ENCODE results near the gene TRPC4AP.

The TRPC4AP gene

DNA sequence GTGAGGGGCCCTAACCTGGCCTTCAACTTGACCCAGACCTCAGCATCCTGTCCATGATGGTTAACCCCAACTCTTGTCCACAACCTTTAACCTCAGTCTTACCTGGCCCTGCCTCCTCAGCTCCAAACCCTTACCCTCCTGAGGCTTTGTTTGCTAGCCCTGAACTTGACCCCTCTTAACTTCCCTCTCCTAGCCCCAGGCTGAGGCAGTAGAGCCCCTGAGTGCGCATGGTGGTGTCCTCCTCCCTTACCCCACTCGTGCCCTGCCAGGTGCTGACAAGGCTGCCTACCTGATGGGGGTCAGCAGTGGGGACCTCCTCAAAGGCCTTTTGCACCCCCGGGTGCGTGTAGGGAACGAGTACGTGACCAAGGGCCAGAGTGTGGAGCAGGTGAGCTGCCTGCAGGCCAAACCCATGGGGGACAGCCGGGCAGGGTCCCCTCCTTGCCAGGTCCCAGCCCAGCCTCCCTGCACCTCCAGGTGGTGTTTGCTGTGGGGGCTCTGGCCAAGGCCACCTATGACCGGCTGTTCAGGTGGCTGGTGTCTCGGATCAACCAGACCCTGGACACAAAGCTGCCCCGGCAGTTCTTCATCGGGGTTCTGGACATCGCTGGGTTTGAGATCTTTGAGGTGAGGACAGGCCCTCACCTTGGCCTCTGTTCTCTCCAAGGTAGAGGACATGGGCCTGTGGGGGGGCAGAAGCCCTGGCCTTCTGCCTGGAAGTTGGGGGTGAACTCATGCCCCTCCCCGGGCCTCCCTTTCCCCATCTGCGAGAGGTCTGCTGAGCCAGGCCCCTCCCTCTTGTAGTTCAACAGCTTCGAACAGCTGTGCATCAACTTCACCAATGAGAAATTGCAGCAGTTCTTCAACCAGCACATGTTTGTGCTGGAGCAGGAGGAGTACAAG lies 105.1 kb downstream of the TRPC4AP start:
- no peak for DNase-seq (ENCODE audit: low read depth in 3 of 3)

GRCh38 chr20:34986311-34987287 lies 106.0 kb downstream of the TRPC4AP start:
- no peak for DNase-seq (ENCODE audit: low read depth in 3 of 3)

DNA sequence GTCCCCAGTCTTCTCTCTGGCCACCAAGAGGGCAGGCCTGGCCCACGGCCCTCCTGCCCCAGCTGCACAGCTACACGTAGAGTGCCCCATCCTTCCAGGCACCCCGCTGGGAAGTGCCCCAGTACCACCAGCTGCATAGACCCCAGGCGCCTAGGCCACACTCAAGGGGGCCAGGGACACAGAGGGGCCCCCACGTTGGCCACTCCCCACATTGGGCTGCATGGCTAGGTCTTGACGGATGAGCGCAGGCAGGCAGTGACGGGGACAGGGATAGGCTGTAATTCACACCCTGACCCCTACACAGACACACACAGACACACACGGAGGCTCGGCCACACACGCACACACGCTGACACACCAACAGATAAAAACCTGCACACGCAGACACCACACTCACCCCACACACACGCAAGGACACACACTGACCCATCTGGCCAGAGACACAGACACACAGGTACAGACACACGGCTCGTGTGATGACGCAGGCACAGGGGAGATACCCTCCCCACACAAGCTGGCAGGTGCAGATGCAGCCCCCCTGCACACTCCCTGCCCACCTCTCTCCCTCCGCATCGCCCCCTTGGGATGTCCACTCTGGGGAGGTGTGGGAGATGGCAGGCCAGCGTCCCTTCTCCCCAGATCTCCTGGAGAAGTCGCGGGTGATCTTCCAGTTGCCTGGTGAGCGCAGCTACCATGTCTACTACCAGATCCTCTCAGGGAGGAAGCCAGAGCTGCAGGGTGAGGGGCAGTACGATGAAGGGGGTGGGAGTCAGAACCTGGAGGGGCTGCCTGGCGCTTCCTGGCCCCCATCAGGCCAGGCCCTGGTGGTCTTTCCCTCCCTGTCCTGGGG lies 106.9 kb downstream of the TRPC4AP start:
- no peak for DNase-seq (ENCODE audit: low read depth in 3 of 3)

DNA sequence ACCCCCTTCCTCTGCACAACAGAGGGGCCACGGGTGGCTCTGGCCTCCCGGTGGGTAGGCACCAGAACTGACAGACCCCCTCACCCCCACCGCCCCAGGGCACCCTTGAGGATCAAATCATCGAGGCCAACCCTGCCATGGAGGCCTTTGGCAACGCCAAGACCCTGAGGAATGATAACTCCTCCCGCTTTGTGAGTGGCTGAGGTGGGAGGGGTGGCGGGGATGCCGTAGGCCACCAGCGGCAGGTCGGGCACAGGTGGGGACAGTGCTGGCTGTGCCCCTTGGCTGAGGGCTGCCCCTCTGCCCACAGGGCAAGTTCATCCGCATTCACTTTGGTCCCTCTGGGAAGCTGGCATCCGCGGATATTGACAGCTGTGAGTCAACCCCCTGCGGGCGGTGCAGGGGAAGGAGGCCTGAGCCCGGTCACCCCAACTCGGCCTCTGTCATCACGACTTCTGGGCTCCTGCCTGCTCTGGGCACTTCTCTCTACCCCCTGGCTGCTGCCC lies 107.8 kb downstream of the TRPC4AP start:
- DNase-seq (ENCODE audit: low read depth in 3 of 3) = no peak

GRCh38 chr20:34983995-34984735 lies 108.4 kb downstream of the TRPC4AP start:
- no peak for DNase-seq (ENCODE audit: low read depth in 3 of 3)

DNA sequence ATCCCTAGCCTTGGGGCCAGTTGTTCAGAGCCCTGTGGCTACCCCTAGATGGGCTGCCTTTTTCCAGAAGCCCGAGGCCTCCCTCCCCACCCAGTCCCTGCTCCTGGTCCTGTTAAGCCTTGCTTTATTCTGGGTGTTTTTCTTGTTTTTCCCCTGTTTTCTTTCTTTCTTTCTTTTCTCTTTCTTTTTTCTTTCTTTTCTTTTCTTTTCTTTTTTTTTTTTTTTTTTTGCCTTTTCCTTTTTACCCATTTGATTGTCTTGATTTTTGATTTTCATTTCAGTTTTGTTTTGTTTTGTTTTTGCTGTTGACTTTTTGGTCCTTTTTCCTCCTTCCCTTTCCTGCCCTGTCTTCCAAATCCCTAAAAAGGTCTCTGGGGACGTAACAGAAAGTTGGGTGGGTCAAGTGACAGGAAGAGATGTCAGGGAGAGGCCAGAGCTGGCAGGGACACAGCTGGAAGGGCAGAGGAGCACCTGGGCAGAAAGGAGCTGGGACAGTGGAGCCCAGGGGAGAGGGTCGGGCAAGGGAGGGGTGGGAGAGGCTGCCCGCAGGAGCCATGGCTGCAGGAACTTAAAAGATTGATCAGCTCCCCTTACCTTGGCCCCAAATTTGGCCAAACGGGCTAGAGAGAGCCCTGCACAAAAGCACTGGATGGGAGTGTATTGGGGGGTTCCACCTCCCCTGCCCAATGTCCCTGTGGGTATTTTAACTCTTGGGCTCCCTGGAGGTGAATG lies 109.4 kb downstream of the TRPC4AP start:
- no peak for DNase-seq (ENCODE audit: low read depth in 3 of 3)

DNA sequence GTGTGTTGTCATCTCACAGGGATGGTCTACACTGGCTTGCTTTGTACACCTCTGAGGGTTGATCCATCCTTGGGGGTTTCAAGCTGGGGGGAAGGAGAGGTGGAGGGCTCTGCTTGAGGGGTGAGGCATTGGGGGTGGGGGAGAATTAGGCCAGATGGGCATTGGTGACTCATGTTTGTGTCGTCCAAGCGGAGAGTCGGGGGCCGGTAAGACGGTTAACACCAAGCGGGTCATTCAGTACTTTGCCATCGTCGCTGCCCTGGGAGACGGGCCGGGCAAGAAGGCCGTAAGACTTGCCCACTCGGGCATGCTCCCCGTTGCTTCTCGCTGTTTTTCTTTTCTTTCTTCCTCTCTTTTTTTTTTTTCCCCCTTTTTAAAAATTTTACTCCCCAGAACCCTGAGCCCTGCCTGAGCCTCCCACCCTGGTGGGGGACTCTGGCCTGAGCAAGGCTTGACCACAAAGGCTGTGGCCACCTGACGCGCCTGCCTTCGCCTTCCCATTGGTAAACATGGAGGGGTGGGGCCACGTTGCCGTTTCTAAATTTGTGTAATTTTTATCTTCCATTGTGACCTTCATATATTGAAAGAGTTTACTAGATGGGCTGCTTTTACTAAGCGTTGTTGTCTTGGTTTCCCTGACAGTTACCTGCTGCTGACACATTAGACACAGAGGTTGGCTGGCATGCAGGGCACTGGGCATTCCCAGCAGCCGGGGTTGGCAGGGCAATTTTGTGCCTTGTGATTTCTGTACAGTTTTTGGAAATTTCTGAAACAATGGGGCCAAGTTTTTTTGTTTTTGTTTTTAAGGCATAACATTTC lies 110.1 kb downstream of the TRPC4AP start:
- no peak for DNase-seq (ENCODE audit: low read depth in 3 of 3)

DNA sequence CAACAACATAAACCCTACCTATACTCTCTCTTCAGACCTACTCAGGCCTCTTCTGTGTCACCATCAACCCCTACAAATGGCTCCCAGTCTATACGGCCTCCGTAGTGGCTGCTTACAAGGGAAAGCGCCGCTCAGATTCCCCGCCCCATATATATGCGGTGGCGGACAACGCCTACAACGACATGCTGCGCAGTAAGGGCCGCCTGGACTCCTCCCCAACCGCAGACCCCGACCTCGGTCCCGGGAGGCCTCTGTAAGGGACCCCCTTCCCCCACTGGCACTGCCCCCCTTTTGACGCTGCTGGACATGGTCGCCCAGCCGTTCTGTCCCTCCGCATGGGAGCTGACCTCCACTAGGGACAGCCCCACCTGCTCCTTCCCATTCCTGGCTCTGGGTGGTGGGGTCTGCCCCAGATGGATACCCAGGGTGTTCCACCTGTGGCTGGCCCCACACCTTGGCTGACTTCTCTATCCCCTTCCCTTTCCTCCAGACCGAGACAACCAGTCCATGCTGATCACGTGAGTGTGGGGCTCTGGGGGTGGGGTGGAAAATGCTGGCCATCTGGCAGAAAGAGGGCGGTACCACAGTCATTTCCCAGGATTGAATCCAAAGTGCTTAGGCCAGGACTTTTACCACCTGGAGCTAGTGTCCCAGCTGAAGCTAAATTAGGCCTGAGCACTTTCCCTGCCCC lies 111.9 kb downstream of the TRPC4AP start:
- no peak for DNase-seq (ENCODE audit: low read depth in 3 of 3)

DNA sequence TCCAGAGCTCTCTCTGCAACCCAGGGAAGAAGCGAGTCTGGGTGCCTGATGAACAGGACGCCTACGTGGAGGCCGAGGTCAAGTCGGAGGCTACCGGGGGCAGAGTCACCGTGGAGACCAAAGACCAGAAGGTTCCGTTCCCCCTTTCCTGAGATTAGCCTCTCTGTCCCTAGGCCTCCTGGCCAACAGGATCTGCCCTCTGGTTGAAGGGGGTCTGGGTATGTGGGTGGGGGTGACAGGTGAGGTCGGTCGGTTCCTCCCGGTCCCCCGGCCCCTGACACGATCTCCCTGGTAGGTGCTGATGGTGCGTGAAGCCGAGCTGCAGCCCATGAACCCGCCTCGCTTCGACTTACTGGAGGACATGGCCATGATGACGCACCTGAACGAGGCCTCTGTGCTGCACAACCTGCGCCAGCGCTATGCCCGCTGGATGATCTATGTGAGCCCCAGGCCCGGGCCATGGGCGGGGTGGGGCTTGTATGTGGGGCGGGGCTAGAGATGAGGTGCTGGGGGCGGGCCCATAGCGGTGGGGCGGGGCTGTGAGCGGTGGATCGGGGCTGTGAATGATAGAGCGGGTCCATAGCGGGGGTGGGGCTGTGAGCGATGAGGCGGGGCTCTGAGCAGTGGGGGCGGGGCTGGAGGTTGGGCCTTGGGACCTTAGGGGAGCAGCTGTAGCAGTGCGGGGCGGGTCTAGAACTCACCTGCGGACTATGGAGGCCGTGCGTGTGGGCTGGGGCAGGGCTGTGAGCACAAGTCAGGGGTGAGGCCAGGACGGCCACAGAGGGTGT lies 113.0 kb downstream of the TRPC4AP start:
- DNase-seq (ENCODE audit: low read depth in 3 of 3) = no peak

DNA sequence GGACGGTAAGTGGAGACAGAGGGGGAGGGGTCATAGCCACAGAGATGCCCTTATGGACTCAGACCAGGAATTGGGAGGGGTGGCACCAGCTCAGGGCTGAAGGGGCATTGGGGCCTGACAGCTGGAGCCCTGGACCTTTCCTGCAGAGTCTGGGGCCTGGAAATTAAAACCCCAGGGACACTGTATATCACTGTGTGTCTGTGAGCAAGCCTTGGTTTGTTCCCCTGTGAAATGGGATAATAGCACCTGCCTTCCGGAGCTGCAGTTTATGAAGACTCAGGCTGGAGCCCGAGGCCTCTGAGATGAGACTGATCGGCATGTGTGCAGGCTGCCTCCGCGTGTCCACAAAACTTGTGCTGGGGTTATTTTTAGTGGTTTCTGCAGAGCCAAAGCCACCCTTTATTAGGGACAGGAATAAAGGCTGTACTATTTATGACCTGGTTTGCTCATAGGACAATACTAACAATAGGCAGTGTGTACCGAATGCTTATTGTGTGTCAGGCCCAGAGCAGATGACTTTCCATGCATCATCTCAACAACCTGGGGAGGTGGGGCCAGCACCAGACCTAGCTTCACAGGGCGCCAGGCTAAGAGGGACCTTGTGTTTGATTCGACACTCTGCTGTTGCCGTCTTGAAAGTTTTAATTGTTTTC lies 114.4 kb downstream of the TRPC4AP start:
- no peak for DNase-seq (ENCODE audit: low read depth in 3 of 3)

GRCh38 chr20:34977365-34978091 lies 115.1 kb downstream of the TRPC4AP start:
- DNase-seq (ENCODE audit: low read depth in 3 of 3) = no peak

- no peak for DNase-seq (ENCODE audit: low read depth in 3 of 3)
Observed at GRCh38 chr20:34976286-34976685, 116.3 kb downstream of the TRPC4AP start.

- DNase-seq (ENCODE audit: low read depth in 3 of 3) = no peak
Observed at GRCh38 chr20:34974246-34974645, 118.4 kb downstream of the TRPC4AP start.

- no peak for DNase-seq (ENCODE audit: low read depth in 3 of 3)
Observed at GRCh38 chr20:34971561-34972235, 120.9 kb downstream of the TRPC4AP start.

- DNase-seq (ENCODE audit: low read depth in 3 of 3) = no peak
Observed at GRCh38 chr20:34970846-34971560, 121.6 kb downstream of the TRPC4AP start.

All from stimulated activated CD4-positive, alpha-beta T cell treated with anti-CD3 and anti-CD28 coated beads, TNF-alpha, amount 100 ng/mL, for 48 hours (primary cell).